Mesodermal cell (in vitro differentiated cells): ENCODE measurements around the gene ELP5.
A peak's percentile ranks its signal among the peaks of the same experiment; 100 is the strongest.
"Not testable (repeated sequence)": the region's sequence is repeated elsewhere in the genome, so short reads cannot be mapped to it uniquely, and the experiment has no call there.

ENCODE experiments used
- H3K27ac ChIP-seq: 2 replicates; pipeline ENCODE4 v1.7.0; 2013; ENCODE audit warnings: mild to moderate bottlenecking, low read depth, low read length, moderate library complexity; ENCODE audit not compliant: severe bottlenecking
- H3K36me3 ChIP-seq: 2 replicates; pipeline ENCODE4 v1.7.1; 2013; ENCODE audit warnings: mild to moderate bottlenecking, low read length, moderate library complexity; ENCODE audit not compliant: control insufficient read depth, insufficient read depth
- H3K4me1 ChIP-seq: one replicate; pipeline ENCODE4 v1.7.1; 2013; ENCODE audit warnings: mild to moderate bottlenecking, low read length; ENCODE audit not compliant: insufficient read depth, control insufficient read depth, poor library complexity, severe bottlenecking
- H3K4me3 ChIP-seq: 2 replicates; pipeline ENCODE4 v1.7.0; 2013; ENCODE audit warnings: low read length, control low read depth, mild to moderate bottlenecking; ENCODE audit not compliant: insufficient read depth, poor library complexity, severe bottlenecking; ENCODE audit errors: extremely low read depth
- H3K9me3 ChIP-seq: 2 replicates; pipeline ENCODE4 v1.7.1; 2013; ENCODE audit warnings: mild to moderate bottlenecking, low read length, moderate library complexity; ENCODE audit not compliant: control insufficient read depth
- WGBS, 2 experiments: methylation state at CpG; one replicate each; pipeline ENCODE4 v1.1.5; 2013; ENCODE audit warnings: missing lambda C conversion rate in 2 of 2; ENCODE audit not compliant: insufficient coverage in 2 of 2; 5-methylcytosine and 5-hydroxymethylcytosine counted together

Gene ELP5

GRCh38 chr17:7237761-7238419 is 14.1 kb upstream of the ELP5 start:
- WGBS, 2 experiments = 0% methylated on average over 24 to 26 of the region's 73 CpGs
- H3K27ac ChIP-seq = peak overlapping the region; percentile 77
- H3K36me3 ChIP-seq = peaks cover 44% of the 10 kb centered on the region

GRCh38 chr17:7238420-7239090 is 13.5 kb upstream of the ELP5 start:
- no peaks in the 10 kb centered on the region for H3K9me3 ChIP-seq
- H3K36me3 ChIP-seq = peaks cover 44% of the 10 kb centered on the region
- H3K27ac ChIP-seq = peak overlapping the region; percentile 81
- 0% methylated on average over 19 to 21 of the region's 39 CpGs for WGBS, 2 experiments
- peaks cover 35% of the 10 kb centered on the region for H3K4me1 ChIP-seq
- H3K4me3 ChIP-seq = peak overlapping the region; percentile 100

More at GRCh38 chr17:7237761-7238419, 14.1 kb upstream of the ELP5 start:
- peak overlapping the region; percentile 100 for H3K4me3 ChIP-seq
- H3K4me1 ChIP-seq = peaks cover 35% of the 10 kb centered on the region
- no peaks in the 10 kb centered on the region for H3K9me3 ChIP-seq

- Histone ChIP-seq H3K36me3 (peaks cover 51% of the 10 kb centered on the region), H3K4me3 (peak within 1 kb of the TSS; percentile 100), H3K9me3 (no peaks in the 10 kb centered on the region), H3K27ac (peak within 1 kb of the TSS; percentile 81), H3K4me1 (peaks cover 35% of the 10 kb centered on the region)
- 0% methylated on average over 28 to 43 of the region's 72 CpGs for WGBS, 2 experiments
These were observed 12.7 kb upstream of the ELP5 start, which contains the start of gene PHF23 for GRCh38 chr17:7239091-7240027. PHF23 (minus strand) TSS chr17:7239457; CDS start chr17:7239279, 178 bp downstream.

- Histone ChIP-seq H3K27ac (no peak overlapping the region), H3K9me3 (no peaks in the 10 kb centered on the region), H3K4me1 (peaks cover 25% of the 10 kb centered on the region), H3K36me3 (peaks cover 50% of the 10 kb centered on the region), H3K4me3 (peak overlapping the region; percentile 84)
- WGBS, 2 experiments = 58% methylated on average over 2 of the region's 4 CpGs; no CpG with 5 or more reads in 1 of the 2 experiments
These were observed 11.6 kb upstream of the ELP5 start for GRCh38 chr17:7240375-7240774.

GRCh38 chr17:7241090-7241733 is 10.8 kb upstream of the ELP5 start:
- Histone ChIP-seq H3K36me3 (peaks cover 49% of the 10 kb centered on the region), H3K4me1 (peaks cover 17% of the 10 kb centered on the region), H3K4me3 (peak overlapping the region; percentile 84), H3K9me3 (no peaks in the 10 kb centered on the region), H3K27ac (peak overlapping the region; percentile 97)
- WGBS, 2 experiments = 60 to 65% methylated on average over 4 to 6 of the region's 9 CpGs

- Histone ChIP-seq H3K4me3 (peak within 1 kb of the TSS; percentile 84), H3K4me1 (peaks cover 9% of the 10 kb centered on the region), H3K36me3 (peaks cover 49% of the 10 kb centered on the region), H3K27ac (peak within 1 kb of the TSS; percentile 97), H3K9me3 (no peaks in the 10 kb centered on the region)
- 0 to 1% methylated on average over 36 to 47 of the region's 62 CpGs for WGBS, 2 experiments
These were observed 10.0 kb upstream of the ELP5 start, which contains the start of gene GABARAP for GRCh38 chr17:7241783-7242716. GABARAP (minus strand) TSS chr17:7242449; CDS start chr17:7242330, 119 bp downstream.

DNA sequence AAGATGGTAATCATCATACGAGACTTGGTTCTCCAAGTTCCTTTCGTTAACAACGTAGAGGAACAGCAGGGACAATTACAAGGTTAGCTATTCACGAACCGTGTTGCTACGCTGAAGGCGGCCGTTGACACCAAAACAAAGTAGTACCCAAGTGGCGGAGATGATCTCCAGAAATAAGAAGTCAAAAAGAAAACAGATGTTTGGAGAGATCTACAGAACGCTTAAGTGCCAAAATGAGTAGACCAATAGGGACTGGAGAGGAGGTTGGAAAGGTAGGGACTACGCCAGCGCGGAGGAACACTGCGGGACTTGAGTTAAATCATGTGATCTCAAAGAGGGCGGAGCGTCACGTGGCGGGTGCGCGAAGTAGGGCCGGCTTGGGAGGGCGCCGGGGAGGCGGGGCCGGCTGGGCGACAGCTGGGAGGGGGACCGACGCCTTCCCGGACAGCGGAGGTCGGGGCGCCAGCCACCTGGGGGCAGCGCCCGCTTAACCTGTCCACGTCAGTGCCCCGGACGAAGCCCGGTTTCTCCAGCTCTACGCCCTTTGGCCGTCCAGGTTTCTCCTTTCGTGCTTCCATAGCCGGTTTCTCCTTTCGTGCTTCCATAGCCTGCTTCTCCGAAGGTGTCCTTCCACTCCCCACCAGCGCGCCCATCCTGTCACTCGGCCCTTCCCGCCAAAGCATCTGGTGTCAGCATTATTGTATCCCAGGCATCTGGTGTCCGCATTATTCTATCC is 9.1 kb upstream of the ELP5 start:
- H3K9me3 ChIP-seq = no peaks in the 10 kb centered on the region
- H3K27ac ChIP-seq = peak overlapping the region; percentile 97
- H3K36me3 ChIP-seq = peaks cover 52% of the 10 kb centered on the region
- WGBS, 2 experiments = 1 to 3% methylated on average over 47 to 49 of the region's 49 CpGs
- peak overlapping the region; percentile 84 for H3K4me3 ChIP-seq
- H3K4me1 ChIP-seq = peaks cover 5% of the 10 kb centered on the region

DNA sequence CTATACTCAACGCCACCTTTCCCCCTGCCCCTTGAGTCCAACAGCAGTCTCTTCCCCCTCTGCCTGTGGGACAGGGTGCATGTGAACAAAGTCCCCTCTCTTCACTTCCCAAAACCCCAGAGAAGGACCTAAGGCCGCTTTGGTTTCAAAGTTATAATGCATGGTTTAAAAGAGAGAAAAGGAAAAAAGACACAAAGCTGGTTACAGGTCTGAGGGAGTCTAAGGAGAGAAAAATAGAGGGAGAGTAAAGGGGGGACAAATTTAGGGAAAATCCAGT is 8.6 kb upstream of the ELP5 start:
- Histone ChIP-seq H3K36me3 (peaks cover 52% of the 10 kb centered on the region), H3K9me3 (no peaks in the 10 kb centered on the region)
- WGBS, 2 experiments = 29 to 83% methylated on average over 1 of the region's 2 CpGs

GRCh38 chr17:7243838-7244237 is 8.2 kb upstream of the ELP5 start:
- Histone ChIP-seq H3K27ac (peak overlapping the region; percentile 30), H3K36me3 (peaks cover 52% of the 10 kb centered on the region)
- H3K4me1 ChIP-seq, H3K4me3 ChIP-seq, H3K9me3 ChIP-seq: not testable (repeated sequence)
- 96 to 98% methylated on average over 4 to 8 of the region's 10 CpGs for WGBS, 2 experiments

More for the DNA sequence above, 8.6 kb upstream of the ELP5 start:
- H3K4me1 ChIP-seq = peaks cover 5% of the 10 kb centered on the region
- peak overlapping the region; percentile 30 for H3K27ac ChIP-seq
- H3K4me3 ChIP-seq = peak overlapping the region; percentile 84
